Neutrophil (primary cell): ENCODE results near the gene UNK.

ENCODE experiments used
- H3K27ac ChIP-seq: fragments of 200-600 bp; sonication (generic); 2 replicates; pipeline ENCODE4 v1.5.1; 2016; ENCODE audit warnings: mild to moderate bottlenecking, moderate library complexity
- H3K27me3 ChIP-seq: fragments of 200-600 bp; sonication (generic); 2 replicates; pipeline ENCODE4 v1.6.0; 2016; ENCODE audit warnings: mild to moderate bottlenecking
- H3K36me3 ChIP-seq: fragments of 200-600 bp; sonication (generic); 2 replicates; pipeline ENCODE4 v1.5.1; 2017
- H3K4me1 ChIP-seq, 2 experiments: fragments of 200-600 bp in 1 of 2; sonication (generic) in 1 of 2; 1 replicate in 1 of 2; 2 replicates in 1 of 2; pipeline versions ENCODE4 v1.5.1 to v1.6.1; 2013 to 2016; ENCODE audit warnings: low read depth in 1 of 2, low read length in 1 of 2, mild to moderate bottlenecking in 1 of 2, moderate library complexity in 1 of 2; ENCODE audit not compliant: control insufficient read depth in 1 of 2, insufficient read depth in 1 of 2
- H3K4me3 ChIP-seq, 2 experiments: fragments of 200-600 bp in 1 of 2; sonication (generic) in 1 of 2; 1 replicate in 1 of 2; 2 replicates in 1 of 2; pipeline ENCODE4 v1.5.1; 2013 to 2016; ENCODE audit warnings: low read depth in 1 of 2, low read length in 1 of 2, mild to moderate bottlenecking in 1 of 2, moderate library complexity in 1 of 2
- H3K9me3 ChIP-seq: fragments of 200-600 bp; sonication (generic); 2 replicates; pipeline ENCODE4 v1.5.1; 2016
- TF ChIP-seq, protein P1 (sequence below): fragments of 200-600 bp; sonication (generic); IDR thresholded peaks from 2 replicates; pipeline ENCODE4 v1.5.1; 2016; ENCODE audit warnings: antibody characterized with exemption

UNK gene

DNA sequence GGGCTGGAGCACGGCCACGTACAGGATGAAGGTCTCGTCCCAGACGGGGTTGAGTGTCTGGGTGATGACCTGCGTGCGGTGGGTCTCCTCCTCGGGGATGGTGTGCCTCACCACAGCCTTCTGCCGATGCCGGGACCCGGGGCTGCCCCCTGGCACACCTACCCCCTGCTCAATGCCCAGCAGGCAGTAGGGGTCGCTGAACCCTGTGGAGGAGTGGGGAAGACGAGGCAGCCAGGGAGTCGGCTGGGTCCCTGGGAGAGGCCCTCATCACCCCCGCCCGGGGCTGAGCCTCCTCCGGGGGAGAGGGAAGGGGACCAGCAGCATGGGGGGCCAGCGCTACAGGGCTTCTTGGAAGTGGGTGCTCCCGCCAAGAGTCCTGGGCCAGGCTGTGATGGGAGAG is 57.8 kb downstream of the UNK start:
- Histone ChIP-seq H3K36me3 (peaks cover 82% of the 10 kb centered on the region), H3K4me3 (peak overlapping the region; percentile 78 to 98), H3K4me1 (peaks cover 33 to 41% of the 10 kb centered on the region in 2 experiments), H3K27ac (peak overlapping the region; percentile 98), H3K27me3 (no peaks in the 10 kb centered on the region), H3K9me3 (peaks cover 4% of the 10 kb centered on the region)
- TF ChIP-seq, protein P1, sequence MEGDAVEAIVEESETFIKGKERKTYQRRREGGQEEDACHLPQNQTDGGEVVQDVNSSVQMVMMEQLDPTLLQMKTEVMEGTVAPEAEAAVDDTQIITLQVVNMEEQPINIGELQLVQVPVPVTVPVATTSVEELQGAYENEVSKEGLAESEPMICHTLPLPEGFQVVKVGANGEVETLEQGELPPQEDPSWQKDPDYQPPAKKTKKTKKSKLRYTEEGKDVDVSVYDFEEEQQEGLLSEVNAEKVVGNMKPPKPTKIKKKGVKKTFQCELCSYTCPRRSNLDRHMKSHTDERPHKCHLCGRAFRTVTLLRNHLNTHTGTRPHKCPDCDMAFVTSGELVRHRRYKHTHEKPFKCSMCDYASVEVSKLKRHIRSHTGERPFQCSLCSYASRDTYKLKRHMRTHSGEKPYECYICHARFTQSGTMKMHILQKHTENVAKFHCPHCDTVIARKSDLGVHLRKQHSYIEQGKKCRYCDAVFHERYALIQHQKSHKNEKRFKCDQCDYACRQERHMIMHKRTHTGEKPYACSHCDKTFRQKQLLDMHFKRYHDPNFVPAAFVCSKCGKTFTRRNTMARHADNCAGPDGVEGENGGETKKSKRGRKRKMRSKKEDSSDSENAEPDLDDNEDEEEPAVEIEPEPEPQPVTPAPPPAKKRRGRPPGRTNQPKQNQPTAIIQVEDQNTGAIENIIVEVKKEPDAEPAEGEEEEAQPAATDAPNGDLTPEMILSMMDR: no peak

DNA sequence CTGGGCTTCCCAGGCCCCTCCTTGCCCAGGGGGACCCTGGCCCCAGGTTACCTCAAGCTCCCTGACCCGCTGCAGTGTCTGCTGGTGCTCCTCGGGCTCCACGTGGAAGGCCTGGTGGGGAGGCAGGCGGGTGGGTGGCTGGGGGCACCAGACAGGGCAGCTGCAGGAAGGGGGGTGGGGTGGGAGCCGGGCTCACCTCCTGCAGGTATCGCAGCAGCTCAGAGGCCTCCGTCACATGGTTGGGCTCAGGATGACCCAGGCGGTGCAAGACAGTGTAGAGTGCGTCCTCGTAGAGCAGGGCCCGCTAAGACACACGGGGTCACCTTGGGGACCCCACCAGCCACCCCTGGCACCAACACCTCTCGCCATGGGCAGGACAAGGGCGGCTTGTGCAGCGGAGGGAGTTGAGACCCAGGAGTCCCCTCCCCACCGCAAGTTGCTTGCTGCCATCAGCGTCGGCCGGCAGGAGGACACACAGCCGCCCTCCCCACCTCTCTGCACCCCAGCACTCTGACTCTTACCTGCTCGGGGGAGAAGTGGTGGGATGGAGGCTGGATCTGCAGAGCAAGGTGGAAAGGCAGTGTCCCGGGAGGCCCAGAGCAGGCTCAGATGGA is 58.5 kb downstream of the UNK start:
- Histone ChIP-seq H3K27me3 (no peaks in the 10 kb centered on the region), H3K4me3 (peak overlapping the region; percentile 78 to 98), H3K4me1 (peaks cover 34 to 44% of the 10 kb centered on the region in 2 experiments), H3K36me3 (peaks cover 82% of the 10 kb centered on the region), H3K9me3 (peaks cover 11% of the 10 kb centered on the region), H3K27ac (peak overlapping the region; percentile 98)
- TF ChIP-seq, protein P1: no peak

DNA sequence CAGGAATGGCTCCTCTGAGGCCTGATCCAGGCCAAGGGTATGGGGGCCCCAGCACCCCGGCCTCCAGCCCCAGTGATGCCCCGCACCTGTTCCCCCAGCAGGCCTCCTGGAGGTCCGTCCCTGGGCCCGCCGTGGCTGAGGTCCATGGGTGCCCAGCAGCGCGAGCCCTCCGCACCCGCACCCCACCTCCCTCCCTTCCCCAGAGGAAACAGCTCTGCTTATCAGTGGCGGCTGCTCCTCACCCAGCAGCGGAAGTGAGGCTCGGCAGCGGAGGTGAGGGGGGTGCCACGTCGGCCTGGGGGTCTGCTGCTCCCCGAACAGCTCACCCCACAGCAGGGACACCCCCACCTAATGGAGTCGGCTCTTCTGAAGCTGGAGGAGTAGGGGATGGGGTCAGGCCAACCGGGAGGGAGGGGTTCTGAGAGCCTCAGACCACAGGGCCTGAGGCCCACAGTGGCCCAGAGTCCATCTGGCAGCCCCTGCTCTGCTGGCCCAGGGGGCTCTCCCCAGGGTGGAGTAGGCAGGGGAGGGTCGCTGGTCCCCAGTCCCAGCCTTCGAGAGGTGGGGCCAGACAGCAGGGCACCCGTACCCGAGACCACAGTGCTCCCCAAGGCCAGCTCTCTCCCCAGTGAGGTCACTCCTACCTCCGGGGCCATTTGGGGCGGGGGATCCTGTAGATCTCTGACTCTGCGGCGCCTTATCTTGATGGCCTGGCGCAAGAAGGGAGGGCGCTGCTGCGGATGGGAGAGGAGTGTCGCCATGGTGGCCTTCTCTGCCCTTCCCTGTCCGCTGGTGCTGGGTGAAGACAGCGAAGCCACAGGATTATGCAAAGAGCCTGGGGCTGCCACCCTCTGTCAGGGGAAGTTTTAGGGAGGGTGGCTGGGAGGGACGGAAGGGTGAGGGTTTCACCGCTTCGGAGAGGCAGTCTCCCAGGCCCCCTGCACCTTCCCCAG is 59.2 kb downstream of the UNK start, which contains the start of gene UNC13D:
Gene UNC13D (minus strand): TSS at position 828 of the 953 bp plus-strand sequence. CDS start 67 bp downstream, at position 761.
- Histone ChIP-seq H3K9me3 (peaks cover 14% of the 10 kb centered on the region), H3K4me3 (peak within 1 kb of the TSS; percentile 78 to 98), H3K36me3 (peaks cover 82% of the 10 kb centered on the region), H3K4me1 (peaks cover 42 to 51% of the 10 kb centered on the region in 2 experiments), H3K27me3 (no peaks in the 10 kb centered on the region), H3K27ac (peak within 1 kb of the TSS; percentile 98)
- TF ChIP-seq, protein P1: peak; percentile 18

DNA sequence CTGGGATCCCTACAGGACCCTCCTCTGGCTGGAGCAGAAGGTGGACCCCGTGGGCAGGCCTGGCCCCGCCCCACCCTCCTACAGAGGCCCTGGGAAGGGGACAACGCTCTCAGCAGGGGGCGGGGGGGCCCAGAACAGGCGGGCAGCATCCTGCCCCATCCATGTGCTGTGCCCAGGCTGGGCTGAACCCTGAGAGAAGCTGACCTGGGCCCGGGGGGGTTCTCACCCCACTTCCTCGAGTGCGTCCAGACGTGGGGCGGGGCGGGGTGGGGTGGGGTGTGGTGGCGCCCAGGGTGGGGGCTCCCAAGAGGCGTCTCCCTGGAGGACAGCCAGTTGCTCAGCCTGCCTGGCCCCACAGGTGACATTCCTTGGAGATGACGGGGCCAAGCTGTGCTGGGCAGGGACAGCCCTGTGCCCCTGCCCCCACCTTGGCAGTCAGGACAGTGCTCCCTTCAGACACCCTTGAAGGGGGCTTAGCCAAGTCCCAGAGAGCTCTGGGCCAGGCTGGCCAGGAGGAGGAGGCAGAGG is 60.0 kb downstream of the UNK start:
- H3K9me3 ChIP-seq: peaks cover 14% of the 10 kb centered on the region
- peak overlapping the region; percentile 98 for H3K27ac ChIP-seq
- H3K36me3 ChIP-seq: peaks cover 82% of the 10 kb centered on the region
- peak overlapping the region; percentile 78 to 98 for H3K4me3 ChIP-seq
- H3K27me3 ChIP-seq: no peaks in the 10 kb centered on the region
- peaks cover 44 to 56% of the 10 kb centered on the region in 2 experiments for H3K4me1 ChIP-seq
- TF ChIP-seq, protein P1: no peak

DNA sequence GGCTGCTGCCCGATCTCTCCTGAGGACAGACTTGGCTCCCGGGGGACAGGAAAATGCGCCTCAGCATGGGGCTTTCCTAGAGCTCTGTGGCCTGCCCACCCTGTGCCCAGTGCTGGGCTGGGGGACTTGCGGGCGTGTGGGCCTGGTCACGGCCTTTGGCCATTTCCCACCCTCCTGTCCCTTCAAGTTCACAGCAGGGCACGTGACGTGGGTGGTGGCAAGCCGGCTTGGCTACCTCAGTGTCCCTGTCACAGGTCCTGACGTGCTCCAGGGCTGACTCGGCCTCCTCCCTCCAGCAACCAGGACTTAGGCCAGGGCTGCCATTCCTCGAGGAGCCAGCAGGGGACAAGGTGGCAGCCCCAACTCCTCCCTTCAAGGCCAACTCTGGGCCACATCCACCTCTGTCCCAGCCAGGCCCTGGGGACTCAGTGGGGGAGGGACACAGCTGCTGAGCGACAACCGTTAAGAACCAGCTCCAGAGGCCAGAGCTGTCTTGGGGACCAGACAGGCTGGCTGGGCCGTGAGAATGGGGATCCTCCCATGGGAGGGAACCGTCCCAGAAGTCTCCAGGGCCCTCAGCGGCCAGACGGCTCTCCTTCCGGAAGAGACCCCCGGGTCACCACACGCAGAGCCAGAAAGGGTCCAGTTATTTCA is 60.6 kb downstream of the UNK start:
- H3K27me3 ChIP-seq: no peaks in the 10 kb centered on the region
- H3K9me3 ChIP-seq: peaks cover 14% of the 10 kb centered on the region
- H3K36me3 ChIP-seq: peaks cover 82% of the 10 kb centered on the region
- peak overlapping the region; percentile 98 for H3K27ac ChIP-seq
- peaks cover 44 to 56% of the 10 kb centered on the region in 2 experiments for H3K4me1 ChIP-seq
- TF ChIP-seq, protein P1: peak; percentile 92
- peak overlapping the region; percentile 78 to 98 for H3K4me3 ChIP-seq
